HepG2 (cell line): Measurements from ENCODE around the gene IGLON5. TPM values are rescaled to one million over a fixed set of nuclear protein-coding genes. Genes with fewer than 3 reads are reported as not detected.
A peak's percentile ranks its signal among the peaks of the same experiment; 100 is the strongest.

ENCODE experiments used
- CBX2 ChIP-seq, 2 experiments: fragments of 200-600 bp in 1 of 2; sonication (generic); formaldehyde crosslinking in 1 of 2; IDR thresholded peaks; 2 replicates each; pipeline versions ENCODE4 v1.7.0 to v1.8.1; 2018 to 2022; ENCODE audit warnings: low read depth in 2 of 2, low read length in 1 of 2, mild to moderate bottlenecking in 1 of 2, missing genetic modification reagents in 1 of 2
- FOXK1 ChIP-seq: sonication (generic); formaldehyde crosslinking; IDR thresholded peaks from 2 replicates; pipeline ENCODE4 v1.4.0; 2020; ENCODE audit warnings: low read depth, missing genetic modification reagents, borderline replicate concordance
- FOXP1 ChIP-seq, 2 experiments: fragments of 450-650 bp in 1 of 2; IDR thresholded peaks; 2 replicates each; pipeline ENCODE4 v1.6.1; 2017 to 2018; ENCODE audit warnings: antibody characterized with exemption in 1 of 2
- IRF2 ChIP-seq: IDR thresholded peaks from 2 replicates; pipeline ENCODE4 v1.6.1; 2018; ENCODE audit warnings: missing genetic modification reagents, missing compliant biosample characterization
- ISL2 ChIP-seq: sonication (generic); formaldehyde crosslinking; IDR thresholded peaks from 2 replicates; pipeline ENCODE4 v1.5.0; 2020; ENCODE audit warnings: missing genetic modification reagents
- NFKB2 ChIP-seq: sonication (generic); formaldehyde crosslinking; IDR thresholded peaks from 2 replicates; pipeline ENCODE4 v1.4.0; 2020; ENCODE audit warnings: missing genetic modification reagents, borderline replicate concordance
- NFKBIZ ChIP-seq: IDR thresholded peaks from 2 replicates; pipeline ENCODE4 v1.6.1; 2018; ENCODE audit warnings: missing genetic modification reagents, missing compliant biosample characterization
- THAP11 ChIP-seq: IDR thresholded peaks from 2 replicates; pipeline ENCODE4 v1.6.1; 2016; ENCODE audit warnings: missing biosample characterization, missing genetic modification reagents
- TRIM24 ChIP-seq: sonication (generic); formaldehyde crosslinking; IDR thresholded peaks from 2 replicates; pipeline ENCODE4 v1.8.0; 2022; ENCODE audit warnings: mild to moderate bottlenecking, missing genetic modification reagents
- ZNF383 ChIP-seq: sonication (generic); formaldehyde crosslinking; IDR thresholded peaks from 2 replicates; pipeline ENCODE4 v1.4.0; 2020; ENCODE audit warnings: missing genetic modification reagents, mild to moderate bottlenecking, borderline replicate concordance
- ZNF790 ChIP-seq: sonication (generic); formaldehyde crosslinking; IDR thresholded peaks from 2 replicates; pipeline ENCODE4 v1.8.0; 2022; ENCODE audit warnings: missing genetic modification reagents, mild to moderate bottlenecking, borderline replicate concordance
- ZNF878 ChIP-seq: sonication (generic); formaldehyde crosslinking; IDR thresholded peaks from 2 replicates; pipeline ENCODE4 v1.8.1; 2023; ENCODE audit warnings: mild to moderate bottlenecking, missing genetic modification reagents, moderate library complexity
- polyA plus RNA-seq, 8 experiments: library from polyadenylated mRNA; depleted of rRNA in 3 of 8; stranded (reverse) in 7 of 8; unstranded in 1 of 8; fragments of >200 nt; fragmentation: Illumina TruSeq in 4 of 8; extraction: Trizol in 4 of 8; gene quantifications; 2 replicates each; pipeline versions ENCODE4 v1.2.1 to v1.2.3, GENCODE V29; 2011 to 2016; ENCODE audit warnings: low read depth in 4 of 8, missing spikeins in 1 of 8, mixed read lengths in 1 of 8; ENCODE audit not compliant: insufficient read depth in 1 of 8
- total RNA-seq, 5 experiments: library from RNA; depleted of rRNA; stranded (reverse); fragments of >200 nt; fragmentation: Illumina TruSeq; extraction: Trizol; gene quantifications; 2 replicates each; pipeline ENCODE4 v1.2.3, GENCODE V29; 2016; ENCODE audit warnings: low read depth in 1 of 5
- TF ChIP-seq, protein P1 (sequence below): IDR thresholded peaks from 2 replicates; pipeline ENCODE4 v1.6.1; 2016; ENCODE audit warnings: missing compliant biosample characterization, missing genetic modification reagents, borderline replicate concordance
- TF ChIP-seq, protein P2 (sequence below), 2 experiments: IDR thresholded peaks; 2 replicates each; pipeline ENCODE4 v1.6.1; 2011 to 2012; ENCODE audit warnings: low read length in 2 of 2, borderline replicate concordance in 1 of 2, low read depth in 1 of 2, mild to moderate bottlenecking in 1 of 2, moderate library complexity in 1 of 2
- TF ChIP-seq, protein P3 (sequence below): sonication (generic); formaldehyde crosslinking; IDR thresholded peaks from 2 replicates; pipeline ENCODE4 v1.9.0; 2021; ENCODE audit warnings: missing genetic modification reagents, mild to moderate bottlenecking, borderline replicate concordance
- TF ChIP-seq, protein P4 (sequence below): sonication (generic); formaldehyde crosslinking; IDR thresholded peaks from 2 replicates; pipeline ENCODE4 v1.5.0; 2020; ENCODE audit warnings: missing genetic modification reagents, mild to moderate bottlenecking, borderline replicate concordance
- TF ChIP-seq, protein P5 (sequence below): sonication (generic); formaldehyde crosslinking; IDR thresholded peaks from 2 replicates; pipeline ENCODE4 v1.8.0; 2022; ENCODE audit warnings: missing genetic modification reagents, mild to moderate bottlenecking, borderline replicate concordance
- TF ChIP-seq, protein P6 (sequence below): sonication (generic); formaldehyde crosslinking; IDR thresholded peaks from 2 replicates; pipeline ENCODE4 v1.5.0; 2020; ENCODE audit warnings: missing genetic modification reagents

Gene IGLON5
- total and polyA plus RNA-seq, 2 of the 13 experiments (the other 11 are each of a cell fraction or from before 2014, with no cell fraction given), result 0.04 to 5.7 TPM

DNA sequence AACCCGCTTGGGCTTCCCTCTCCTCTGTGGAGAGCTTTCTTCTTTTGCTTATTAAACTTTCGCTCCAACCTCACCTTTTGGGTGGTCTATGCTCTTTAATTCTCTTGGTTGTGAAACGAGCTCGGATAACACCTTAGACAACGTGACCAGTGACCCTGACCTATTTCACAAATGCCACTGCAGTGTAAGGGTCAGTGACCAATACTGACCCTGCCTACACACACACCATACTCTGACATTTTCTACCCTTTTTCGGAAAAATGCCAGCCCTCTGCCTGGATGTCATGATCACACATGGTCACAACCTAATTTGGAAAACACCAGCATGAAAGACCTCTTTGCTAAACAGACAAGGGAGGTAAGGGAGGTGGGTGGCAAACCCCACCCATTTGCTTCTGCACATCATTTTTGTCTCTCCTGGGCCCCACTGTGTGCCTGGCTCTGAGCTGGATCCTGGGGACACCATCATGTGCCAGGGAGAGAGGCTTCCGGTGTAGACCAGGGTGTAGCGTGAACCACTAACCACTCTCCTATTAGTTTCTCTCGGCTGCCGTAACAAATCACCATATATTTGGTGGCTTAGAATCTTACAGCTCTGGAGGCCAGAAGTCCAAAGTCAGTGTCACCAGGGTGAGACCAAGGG lies 44.8 kb downstream of the IGLON5 start (continued):
- TF ChIP-seq FOXK1 (peak; percentile 80; the same call in 1 of the 2 replicates), IRF2 (0 out of 2 replicates have a peak, but pooled peaks have one; percentile 44), ZNF878 (peak; percentile 20; the same call in 1 of the 2 replicates), ISL2 (CRISPR knock-in tag) (peak; percentile 83), CBX2 (IDR thresholded peaks at IDR 0.05; ENCODE audit: low read depth, low read length) (no peak), CBX2 (CRISPR knock-in tag; IDR thresholded peaks at IDR 0.05; ENCODE audit: low read depth) (no peak), THAP11 (CRISPR knock-in tag) (peak; percentile 57), TRIM24 (CRISPR knock-in tag) (peak; percentile 69; the same call in 1 of the 2 replicates), ZNF790 (CRISPR knock-in tag) (no peak), FOXP1 (IDR thresholded peaks at IDR 0.05) (no peak), FOXP1 (CRISPR knock-in tag; IDR thresholded peaks at IDR 0.05) (peak; percentile 79), ZNF383 (CRISPR knock-in tag) (no peak), NFKBIZ (0 out of 2 replicates have a peak, but pooled peaks have one; percentile 41), NFKB2 (CRISPR knock-in tag) (no peak)
- TF ChIP-seq, protein P1, sequence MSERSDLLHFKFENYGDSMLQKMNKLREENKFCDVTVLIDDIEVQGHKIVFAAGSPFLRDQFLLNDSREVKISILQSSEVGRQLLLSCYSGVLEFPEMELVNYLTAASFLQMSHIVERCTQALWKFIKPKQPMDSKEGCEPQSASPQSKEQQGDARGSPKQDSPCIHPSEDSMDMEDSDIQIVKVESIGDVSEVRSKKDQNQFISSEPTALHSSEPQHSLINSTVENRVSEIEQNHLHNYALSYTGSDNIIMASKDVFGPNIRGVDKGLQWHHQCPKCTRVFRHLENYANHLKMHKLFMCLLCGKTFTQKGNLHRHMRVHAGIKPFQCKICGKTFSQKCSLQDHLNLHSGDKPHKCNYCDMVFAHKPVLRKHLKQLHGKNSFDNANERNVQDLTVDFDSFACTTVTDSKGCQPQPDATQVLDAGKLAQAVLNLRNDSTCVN, result no peak
- TF ChIP-seq, protein P2, sequence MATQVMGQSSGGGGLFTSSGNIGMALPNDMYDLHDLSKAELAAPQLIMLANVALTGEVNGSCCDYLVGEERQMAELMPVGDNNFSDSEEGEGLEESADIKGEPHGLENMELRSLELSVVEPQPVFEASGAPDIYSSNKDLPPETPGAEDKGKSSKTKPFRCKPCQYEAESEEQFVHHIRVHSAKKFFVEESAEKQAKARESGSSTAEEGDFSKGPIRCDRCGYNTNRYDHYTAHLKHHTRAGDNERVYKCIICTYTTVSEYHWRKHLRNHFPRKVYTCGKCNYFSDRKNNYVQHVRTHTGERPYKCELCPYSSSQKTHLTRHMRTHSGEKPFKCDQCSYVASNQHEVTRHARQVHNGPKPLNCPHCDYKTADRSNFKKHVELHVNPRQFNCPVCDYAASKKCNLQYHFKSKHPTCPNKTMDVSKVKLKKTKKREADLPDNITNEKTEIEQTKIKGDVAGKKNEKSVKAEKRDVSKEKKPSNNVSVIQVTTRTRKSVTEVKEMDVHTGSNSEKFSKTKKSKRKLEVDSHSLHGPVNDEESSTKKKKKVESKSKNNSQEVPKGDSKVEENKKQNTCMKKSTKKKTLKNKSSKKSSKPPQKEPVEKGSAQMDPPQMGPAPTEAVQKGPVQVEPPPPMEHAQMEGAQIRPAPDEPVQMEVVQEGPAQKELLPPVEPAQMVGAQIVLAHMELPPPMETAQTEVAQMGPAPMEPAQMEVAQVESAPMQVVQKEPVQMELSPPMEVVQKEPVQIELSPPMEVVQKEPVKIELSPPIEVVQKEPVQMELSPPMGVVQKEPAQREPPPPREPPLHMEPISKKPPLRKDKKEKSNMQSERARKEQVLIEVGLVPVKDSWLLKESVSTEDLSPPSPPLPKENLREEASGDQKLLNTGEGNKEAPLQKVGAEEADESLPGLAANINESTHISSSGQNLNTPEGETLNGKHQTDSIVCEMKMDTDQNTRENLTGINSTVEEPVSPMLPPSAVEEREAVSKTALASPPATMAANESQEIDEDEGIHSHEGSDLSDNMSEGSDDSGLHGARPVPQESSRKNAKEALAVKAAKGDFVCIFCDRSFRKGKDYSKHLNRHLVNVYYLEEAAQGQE (IDR thresholded peaks at IDR 0.05; ENCODE audit: borderline replicate concordance in 1 of 2, low read depth in 1 of 2, low read length in 2 of 2), result 0 out of 4 replicates have a peak, but pooled peaks of 1 of the 2 experiments have one; percentile 25
- TF ChIP-seq, protein P3, sequence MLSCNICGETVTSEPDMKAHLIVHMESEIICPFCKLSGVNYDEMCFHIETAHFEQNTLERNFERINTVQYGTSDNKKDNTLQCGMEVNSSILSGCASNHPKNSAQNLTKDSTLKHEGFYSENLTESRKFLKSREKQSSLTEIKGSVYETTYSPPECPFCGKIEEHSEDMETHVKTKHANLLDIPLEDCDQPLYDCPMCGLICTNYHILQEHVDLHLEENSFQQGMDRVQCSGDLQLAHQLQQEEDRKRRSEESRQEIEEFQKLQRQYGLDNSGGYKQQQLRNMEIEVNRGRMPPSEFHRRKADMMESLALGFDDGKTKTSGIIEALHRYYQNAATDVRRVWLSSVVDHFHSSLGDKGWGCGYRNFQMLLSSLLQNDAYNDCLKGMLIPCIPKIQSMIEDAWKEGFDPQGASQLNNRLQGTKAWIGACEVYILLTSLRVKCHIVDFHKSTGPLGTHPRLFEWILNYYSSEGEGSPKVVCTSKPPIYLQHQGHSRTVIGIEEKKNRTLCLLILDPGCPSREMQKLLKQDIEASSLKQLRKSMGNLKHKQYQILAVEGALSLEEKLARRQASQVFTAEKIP, result no peak
- TF ChIP-seq, protein P4, sequence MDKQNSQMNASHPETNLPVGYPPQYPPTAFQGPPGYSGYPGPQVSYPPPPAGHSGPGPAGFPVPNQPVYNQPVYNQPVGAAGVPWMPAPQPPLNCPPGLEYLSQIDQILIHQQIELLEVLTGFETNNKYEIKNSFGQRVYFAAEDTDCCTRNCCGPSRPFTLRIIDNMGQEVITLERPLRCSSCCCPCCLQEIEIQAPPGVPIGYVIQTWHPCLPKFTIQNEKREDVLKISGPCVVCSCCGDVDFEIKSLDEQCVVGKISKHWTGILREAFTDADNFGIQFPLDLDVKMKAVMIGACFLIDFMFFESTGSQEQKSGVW (CRISPR knock-in tag), result no peak
- TF ChIP-seq, protein P5, sequence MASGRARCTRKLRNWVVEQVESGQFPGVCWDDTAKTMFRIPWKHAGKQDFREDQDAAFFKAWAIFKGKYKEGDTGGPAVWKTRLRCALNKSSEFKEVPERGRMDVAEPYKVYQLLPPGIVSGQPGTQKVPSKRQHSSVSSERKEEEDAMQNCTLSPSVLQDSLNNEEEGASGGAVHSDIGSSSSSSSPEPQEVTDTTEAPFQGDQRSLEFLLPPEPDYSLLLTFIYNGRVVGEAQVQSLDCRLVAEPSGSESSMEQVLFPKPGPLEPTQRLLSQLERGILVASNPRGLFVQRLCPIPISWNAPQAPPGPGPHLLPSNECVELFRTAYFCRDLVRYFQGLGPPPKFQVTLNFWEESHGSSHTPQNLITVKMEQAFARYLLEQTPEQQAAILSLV (CRISPR knock-in tag), result no peak
- TF ChIP-seq, protein P6, sequence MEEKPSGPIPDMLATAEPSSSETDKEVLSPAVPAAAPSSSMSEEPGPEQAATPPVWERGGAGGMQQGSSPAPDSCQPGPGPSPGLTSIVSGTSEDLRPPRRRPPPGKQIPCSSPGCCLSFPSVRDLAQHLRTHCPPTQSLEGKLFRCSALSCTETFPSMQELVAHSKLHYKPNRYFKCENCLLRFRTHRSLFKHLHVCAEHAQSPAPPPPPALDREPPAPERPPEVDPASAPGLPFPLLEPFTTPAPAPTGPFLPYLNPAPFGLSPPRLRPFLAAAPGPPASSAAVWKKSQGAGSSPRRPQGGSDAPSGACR (CRISPR knock-in tag), result 0 out of 2 replicates have a peak, but pooled peaks have one; percentile 32
